ENCODE data around the gene MYRF. TPM values are rescaled to one million over a fixed set of nuclear protein-coding genes. Genes with fewer than 3 reads are reported as not detected.

MYRF gene
- total and polyA plus RNA-seq, 9 of the 15 experiments (the other 6 are each of a cell fraction or from before 2014, with no cell fraction given): 2.3 to 25.8 (median 7.1) TPM

GRCh38 chr11:61811831-61812230 is 59.4 kb downstream of the MYRF start (continued):
- TF ChIP-seq THRB (CRISPR knock-in tag; conservative IDR thresholded peaks at IDR 0.05): no peak
- TF ChIP-seq E2F5 (CRISPR knock-in tag; IDR thresholded peaks at IDR 0.05): no peak
- TF ChIP-seq ZNF57 (CRISPR knock-in tag; IDR thresholded peaks at IDR 0.05): no peak
- TF ChIP-seq ZBTB40 (IDR thresholded peaks at IDR 0.05): no peak
- no peak for TF ChIP-seq ZBTB40 (CRISPR knock-in tag; IDR thresholded peaks at IDR 0.05)
- no peak for TF ChIP-seq CREBBP (IDR thresholded peaks at IDR 0.05; ENCODE audit: low read depth, low read length)
- TF ChIP-seq KDM4B (IDR thresholded peaks at IDR 0.05; ENCODE audit: borderline replicate concordance in 2 of 2, low read depth in 1 of 2): no peak
- no peak for TF ChIP-seq SOX6 (IDR thresholded peaks at IDR 0.05)
- TF ChIP-seq PRDM10 (IDR thresholded peaks at IDR 0.05; ENCODE audit: partially characterized antibody): no peak
- TF ChIP-seq ZBTB43 (CRISPR knock-in tag; IDR thresholded peaks at IDR 0.05): no peak

Measured in K562 (cell line).